CMK (cell line): ENCODE results near the gene ATP2A1.
"Not testable (repeated sequence)": the region's sequence is repeated elsewhere in the genome, so short reads cannot be mapped to it uniquely, and the experiment has no call there.

Source experiments
- DNase-seq: peaks from one replicate; pipeline ENCODE4 v3.0.0-alpha.2; 2010; ENCODE audit warnings: low read depth

Gene ATP2A1

DNA sequence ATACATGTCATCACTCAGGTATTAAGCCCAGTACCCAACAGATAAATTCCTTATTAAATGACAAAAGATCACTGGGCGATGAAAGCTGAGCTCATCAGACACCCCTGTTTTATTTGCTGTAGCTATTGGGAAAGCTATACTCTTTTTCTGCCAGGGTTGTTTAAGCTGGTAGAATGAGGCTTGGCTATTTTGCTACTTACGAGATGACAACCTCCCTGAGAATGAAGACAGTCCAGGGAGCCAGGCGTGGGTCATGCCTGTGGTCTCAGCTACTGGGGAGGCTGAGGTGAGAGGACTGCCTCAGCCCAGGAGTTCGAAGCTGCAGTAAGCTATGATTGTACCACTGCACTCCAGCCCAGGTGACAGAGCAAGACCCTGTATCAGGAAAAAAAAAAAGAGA, 19.0 kb upstream of the ATP2A1 start:
- DNase-seq: no peak

DNA sequence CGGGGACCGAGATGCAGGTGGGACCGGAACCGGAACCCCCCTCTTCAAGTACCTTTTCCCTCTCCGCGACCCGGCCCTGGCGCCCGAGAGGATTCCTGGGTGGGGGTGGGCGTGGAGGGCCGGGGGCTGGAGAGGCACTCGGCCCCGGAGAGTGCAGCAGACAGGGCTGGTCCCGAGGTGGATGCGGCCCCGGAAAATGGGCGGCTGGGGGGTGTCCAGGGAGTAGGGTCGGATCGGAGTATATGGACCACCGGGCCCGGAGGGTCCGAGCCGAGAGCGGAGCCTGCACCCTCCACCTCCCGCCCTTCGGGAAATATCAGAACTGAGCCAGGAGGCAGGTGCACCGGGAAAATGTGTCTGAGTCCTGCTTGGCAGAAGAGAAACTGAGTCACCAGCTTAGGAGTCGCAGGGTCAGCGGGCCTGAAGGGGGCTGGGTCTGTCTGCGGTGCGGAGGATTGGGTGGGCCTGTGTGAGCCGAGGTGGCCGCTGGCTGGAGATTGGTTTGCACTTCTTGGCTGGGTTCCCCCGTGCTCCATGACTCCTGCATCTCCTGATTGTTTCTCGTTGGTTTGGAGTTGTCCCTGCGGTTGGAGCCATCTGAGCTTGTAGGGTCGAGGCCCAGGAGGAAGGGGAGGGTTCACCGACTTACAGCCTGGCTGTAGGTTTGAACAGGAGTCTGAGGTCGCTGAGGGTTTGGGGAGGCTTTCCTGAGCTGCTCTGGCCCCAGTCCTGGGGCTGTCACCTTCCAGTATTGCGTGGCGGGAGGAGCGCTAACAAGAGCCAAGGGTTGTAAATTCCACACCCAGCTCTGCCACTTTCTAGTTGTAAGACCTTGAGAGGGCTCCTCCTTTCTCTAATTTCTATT, 14.1 kb upstream of the ATP2A1 start:
- DNase-seq: no peak

DNA sequence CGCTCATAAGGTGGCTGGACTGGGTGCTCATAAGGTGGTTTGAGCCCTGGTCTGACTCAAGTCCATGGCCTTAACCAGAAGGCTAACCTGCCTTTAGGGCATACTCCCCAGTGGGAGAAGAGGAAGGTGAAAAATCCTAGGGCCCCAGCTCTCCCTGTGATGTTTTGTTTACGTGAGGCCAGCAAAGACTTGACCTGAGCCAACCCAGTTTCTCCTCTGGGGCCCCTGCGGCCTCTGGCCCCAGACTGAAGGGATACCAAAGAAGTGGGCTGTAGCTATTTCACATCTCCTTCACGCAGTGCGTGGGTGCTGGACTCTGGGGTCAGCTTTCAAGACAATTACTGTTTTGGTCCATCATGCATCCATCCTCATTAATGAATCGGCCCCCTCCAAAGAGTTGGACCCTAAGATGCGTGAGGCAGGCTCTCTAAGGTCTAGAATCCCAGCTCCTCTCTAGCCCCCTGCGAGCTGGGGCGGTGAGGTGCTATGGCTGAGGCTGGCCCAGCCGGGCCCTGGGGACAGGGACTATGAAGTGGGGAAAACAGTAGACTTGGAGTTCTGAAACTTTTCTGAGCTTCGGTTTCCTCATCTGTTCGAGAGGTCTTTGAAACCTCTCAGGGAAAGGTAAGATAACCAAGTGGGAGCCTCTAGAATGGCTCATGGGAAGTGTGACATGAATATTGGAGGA, 13.1 kb upstream of the ATP2A1 start:
- DNase-seq: no peak

DNA sequence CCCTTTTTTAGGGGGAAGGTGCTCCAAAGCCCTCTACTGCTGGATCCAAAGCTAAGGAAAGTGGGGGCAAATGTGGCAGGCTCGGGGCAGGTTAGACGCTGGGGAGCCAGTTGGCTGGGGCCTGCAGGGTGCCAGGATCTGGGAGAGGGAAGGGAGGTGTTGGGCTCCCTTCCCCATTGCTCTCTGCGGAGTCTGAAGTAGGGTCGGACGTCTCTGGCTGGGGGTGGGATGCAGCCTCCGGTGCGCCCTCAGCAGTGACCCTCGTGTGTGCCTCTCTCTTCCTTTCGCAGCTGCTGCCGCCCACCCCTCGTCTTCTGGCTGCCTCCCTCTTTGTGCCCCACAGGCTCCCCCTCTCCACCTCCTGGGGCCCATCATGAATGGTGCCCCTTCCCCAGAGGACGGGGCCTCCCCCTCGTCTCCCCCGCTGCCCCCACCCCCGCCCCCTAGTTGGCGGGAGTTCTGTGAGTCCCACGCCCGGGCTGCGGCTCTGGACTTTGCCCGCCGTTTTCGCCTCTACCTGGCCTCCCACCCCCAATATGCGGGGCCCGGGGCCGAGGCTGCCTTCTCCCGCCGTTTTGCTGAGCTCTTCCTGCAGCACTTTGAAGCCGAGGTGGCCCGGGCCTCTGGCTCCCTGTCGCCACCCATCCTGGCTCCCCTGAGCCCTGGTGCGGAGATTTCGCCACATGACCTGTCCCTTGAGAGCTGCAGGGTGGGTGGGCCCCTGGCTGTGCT, 12.4 kb upstream of the ATP2A1 start:
- DNase-seq: no peak

DNA sequence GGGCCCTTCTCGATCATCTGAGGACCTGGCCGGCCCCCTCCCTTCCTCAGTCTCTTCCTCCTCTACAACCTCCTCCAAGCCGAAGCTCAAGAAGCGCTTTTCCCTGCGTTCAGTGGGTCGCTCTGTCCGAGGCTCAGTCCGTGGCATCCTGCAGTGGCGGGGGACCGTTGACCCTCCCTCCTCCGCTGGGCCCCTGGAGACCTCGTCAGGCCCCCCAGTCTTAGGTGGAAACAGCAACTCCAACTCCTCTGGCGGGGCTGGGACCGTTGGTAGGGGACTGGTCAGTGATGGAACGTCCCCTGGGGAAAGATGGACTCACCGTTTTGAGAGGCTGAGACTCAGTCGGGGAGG, 11.9 kb upstream of the ATP2A1 start:
- DNase-seq: no peak

DNA sequence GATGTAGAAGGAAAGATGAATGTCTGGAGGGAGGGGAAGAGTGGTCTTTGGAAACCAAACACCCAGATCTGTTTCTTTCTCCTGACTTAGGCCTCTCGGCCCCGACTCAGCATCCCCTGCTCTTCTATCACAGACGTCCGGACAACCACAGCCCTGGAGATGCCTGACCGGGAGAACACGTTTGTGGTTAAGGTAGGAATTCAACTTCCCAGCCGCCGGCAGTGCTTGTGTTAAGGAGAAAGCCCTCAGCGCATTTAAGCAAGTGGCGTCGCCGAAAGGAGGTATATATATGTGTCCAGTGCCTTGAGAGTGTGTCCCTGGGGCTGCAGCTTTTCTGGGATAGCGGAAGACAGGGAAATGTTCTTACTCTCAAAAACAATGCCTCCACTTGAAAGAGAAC, 11.0 kb upstream of the ATP2A1 start:
- no peak for DNase-seq

DNA sequence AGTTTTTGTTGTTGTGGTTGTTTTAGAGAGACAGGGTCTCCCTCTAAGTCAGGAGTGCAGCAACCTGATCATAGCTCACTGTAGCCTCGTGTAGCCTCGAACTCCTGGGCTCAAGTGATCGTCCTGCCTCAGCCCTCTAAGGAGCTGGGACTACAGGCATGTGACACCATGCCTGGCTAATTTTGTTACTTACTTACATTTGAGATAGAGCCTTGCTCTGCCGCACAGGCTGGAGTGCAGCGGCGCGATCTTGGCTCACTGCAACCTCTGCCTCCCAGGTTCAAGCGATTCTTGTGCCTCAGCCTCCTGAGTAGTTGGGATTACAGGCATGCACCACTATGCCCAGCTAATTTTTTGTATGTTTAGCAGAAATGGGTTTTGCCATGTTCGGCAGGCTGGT, 10.6 kb upstream of the ATP2A1 start:
- DNase-seq: not testable (repeated sequence)

DNA sequence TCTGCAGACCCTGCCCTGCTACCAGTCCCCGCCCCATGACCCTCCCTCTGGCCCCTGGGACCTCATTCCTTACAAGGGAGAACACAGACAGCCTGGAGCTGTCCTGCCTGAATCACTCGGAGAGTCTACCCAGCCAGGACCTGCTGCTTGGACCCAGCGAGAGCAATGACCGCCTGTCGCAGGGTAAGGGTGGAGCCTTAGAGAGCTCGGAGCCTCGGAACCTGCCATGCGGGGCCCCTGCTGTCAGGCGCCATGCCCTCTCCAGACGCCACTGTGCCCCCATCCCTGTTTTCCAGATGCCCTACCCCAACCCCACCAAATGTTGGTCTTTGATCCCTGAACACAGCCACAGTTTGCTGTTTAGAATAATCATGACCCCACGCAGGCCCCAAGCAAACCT, 9.1 kb upstream of the ATP2A1 start:
- DNase-seq: no peak

DNA sequence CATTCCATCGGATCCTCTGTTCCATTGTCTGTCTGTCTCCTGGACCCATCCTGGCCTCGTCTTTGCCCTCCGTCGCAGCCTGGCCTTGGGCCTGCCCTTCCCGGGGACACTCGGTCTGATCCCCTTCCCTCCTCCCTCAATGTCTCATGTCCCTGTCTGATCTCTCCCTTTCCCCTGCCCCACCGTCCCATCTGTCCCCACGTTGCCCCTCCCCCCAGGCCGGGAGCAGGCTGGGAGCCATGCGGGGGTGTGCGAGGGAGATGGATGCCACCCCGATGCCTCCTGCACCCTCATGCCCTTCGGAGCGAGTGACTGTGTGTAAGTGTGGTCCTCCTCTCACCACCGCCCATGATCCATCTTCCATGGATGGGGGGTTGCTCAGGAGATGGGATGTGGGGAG, 5.3 kb upstream of the ATP2A1 start:
- DNase-seq: no peak

DNA sequence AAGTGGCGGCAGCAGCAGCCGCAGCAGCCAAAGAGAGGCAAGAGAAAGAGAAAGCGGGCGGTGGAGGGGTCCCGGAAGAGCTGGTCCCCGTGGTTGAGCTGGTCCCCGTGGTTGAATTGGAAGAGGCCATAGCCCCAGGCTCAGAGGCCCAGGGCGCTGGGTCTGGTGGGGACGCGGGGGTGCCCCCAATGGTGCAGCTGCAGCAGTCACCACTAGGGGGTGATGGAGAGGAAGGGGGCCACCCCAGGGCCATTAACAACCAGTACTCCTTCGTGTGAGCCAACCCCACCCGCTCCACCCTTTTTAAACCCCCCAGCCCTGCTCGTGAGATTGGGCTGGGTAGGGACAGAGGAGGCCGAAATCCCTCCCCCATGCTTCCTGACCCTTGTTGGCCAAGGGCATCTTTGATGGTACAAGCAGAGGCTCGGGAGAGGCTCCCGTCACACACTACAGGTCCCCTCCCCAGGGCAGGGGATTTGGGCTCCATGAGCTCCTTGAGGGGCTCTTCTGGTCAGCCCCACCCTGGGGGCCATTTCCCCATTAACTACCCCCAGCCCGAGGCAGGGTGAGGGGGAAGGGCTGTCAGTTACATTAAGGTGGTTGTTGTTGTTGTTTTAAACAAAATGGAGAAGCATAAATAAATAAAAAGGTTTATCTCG, 4.6 kb upstream of the ATP2A1 start:
- DNase-seq: no peak

DNA sequence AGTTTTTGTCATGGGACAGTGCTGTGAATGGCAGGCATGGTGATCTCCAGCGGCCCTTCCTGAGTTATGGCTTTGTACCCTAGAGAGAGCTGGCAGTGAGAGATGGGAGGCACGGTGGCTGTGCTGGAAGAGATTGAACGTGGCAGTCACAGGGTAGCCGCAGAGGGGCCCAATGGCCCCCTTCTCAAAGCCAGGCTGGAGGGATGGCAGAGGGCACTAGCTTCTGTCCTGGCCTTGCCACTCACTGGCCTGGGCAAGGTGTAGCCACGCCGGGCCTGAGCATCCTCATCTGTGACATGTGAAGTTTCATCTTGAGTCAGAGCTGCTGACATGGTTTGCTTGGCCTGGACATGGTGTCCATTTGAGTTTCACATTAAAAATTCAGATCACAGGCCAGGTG, 3.9 kb upstream of the ATP2A1 start:
- no peak for DNase-seq

DNA sequence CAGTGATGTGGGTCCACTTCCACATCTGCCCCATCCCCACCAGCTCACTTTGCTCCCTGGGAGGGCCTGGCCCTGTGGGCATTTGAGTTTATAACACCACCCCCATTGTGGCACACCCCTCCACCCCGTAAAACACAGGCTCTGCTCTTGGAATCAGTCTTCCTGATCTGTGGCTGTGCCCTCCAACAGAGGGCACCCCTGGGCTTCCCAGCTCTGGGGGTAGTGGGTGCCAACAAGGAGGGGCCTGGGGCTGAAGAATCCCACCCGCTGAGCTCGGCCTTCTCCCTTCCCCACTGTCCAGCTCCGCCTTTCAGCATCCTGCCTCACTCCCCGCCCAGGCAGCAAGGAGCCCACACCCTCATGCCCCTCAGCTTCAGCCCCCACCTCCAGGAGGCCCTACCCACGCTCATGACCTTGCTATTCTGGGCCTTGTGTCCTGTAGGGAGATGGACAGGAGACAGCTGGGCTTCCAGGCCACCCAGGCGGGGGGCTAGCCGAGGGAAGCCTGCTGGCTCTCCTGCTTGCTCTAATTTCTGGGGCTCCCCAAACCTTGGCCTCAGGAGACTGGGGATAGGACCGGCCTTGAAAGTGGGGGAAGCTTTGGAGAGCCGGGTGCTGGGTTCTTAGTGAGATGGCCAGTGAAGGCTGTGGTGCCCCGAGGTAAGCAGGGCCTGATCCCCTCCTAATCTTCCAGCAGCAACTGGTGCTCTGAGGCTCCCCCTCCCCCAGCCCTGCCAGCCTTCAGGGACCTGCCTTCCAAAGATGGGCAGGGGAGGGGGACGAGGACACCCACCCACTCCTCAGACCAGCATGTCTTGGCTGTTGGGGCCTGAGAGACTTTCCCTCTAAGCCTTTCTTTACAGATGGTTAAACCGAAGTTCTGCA, 2.9 kb upstream of the ATP2A1 start:
- DNase-seq: no peak

DNA sequence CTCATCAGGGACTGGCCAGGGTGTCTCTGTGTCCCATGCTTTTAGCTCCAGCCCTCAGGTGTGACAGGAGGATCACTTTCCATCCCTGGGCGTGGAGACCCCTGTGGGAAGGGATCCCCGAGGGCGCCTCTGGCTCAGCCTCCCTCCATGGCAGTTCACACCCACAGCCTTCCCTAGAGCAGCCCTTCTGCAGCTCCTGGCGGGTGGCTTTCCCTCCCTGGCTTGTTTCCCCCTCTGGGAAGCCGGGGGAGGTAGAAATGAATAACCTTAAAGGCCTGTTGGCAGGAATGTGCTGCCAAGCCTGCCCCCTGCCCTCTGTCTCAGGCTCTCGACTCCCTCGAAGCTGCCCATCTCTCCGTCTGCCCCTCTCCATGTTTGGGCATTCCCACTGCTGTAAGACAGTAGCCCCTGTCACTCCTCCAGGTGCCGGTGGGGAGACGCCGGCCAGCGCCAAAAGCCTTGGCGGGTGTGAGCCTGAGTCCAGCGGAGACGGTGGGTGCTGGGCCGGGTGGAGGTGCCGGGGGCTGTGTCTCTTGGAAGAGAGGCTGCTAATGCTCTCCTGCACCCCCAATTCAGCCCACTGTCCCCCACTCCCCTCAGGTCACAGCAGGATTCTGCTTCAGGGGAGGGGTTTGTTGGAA, 2.1 kb upstream of the ATP2A1 start:
- no peak for DNase-seq

DNA sequence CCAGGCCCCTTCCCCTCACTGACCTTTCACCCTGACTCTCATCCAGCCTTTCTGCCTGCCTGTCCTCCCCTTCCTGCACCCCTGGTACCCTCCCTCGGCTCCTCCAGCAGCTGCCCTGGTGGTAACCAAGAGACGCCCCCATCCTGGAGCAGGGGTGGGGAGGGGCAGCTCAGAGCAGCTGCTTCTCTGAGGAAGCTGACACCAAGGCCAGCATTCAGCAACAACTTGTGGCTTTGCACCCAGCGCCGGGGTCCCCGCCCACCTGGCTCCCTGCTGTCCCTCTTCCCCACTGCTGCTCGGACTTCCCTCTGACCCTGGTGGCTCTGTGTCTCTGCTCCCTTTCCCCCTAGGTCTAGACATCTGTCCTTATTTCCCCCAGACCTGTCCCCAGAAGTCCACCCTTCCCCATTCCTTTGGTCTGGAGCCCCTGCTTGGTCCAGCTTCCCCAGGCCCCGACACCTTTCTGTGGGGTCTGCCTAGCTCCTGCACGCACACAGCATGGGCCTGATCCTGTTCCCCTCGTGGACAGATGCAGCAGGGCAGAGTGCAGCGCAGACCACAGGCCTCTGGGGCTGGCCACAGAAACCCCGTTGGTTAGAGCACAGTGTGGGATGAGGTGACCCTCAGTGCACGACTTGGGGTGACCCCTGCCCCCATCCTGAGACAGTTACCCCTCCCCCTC, 1.2 kb upstream of the ATP2A1 start:
- DNase-seq: no peak

DNA sequence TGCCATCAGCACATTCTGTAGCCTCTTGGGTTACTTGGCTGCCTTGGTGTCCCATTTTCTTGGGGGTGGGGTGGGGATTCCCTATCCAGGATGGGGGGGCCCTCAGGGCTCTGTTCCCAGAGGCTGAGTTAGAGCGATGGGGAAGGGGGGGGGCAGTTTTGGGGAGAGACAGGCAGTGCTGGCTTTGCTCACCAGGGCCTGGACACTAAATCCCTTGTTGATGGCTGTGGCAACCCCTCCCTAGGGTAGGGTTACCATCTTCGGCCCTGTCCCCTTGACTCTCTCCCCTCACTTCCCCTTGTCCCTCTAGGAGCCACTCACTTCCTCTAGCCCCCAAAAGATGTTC, 660 bp upstream of the ATP2A1 start:
- no peak for DNase-seq

DNA sequence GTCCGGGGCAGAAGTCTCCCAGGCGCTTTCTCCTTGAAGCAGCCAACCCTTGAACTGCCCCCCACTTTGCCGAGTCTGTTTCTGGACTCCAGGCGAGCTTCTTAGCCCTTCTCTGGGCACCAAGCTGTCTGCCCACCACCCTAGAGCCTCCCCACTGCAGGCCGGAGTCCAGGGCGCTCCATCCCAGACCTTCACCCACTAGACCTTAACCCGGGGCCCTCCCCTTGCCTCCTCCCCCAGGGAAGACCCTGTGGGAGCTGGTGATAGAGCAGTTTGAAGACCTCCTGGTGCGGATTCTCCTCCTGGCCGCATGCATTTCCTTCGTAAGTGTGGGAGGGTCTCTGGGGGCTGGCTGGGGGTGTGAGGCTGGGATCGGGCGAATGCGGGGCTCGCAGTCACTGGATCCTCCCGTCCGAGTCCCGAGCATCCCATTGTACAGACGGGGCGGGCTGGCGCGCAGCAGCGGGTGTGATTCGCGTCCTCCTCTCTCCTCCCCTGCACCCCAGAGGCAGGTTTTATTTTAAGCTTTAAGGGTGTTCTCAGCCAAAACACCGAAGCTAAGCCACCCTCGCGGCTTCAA, 1.1 kb downstream of the ATP2A1 start:
- no peak for DNase-seq

DNA sequence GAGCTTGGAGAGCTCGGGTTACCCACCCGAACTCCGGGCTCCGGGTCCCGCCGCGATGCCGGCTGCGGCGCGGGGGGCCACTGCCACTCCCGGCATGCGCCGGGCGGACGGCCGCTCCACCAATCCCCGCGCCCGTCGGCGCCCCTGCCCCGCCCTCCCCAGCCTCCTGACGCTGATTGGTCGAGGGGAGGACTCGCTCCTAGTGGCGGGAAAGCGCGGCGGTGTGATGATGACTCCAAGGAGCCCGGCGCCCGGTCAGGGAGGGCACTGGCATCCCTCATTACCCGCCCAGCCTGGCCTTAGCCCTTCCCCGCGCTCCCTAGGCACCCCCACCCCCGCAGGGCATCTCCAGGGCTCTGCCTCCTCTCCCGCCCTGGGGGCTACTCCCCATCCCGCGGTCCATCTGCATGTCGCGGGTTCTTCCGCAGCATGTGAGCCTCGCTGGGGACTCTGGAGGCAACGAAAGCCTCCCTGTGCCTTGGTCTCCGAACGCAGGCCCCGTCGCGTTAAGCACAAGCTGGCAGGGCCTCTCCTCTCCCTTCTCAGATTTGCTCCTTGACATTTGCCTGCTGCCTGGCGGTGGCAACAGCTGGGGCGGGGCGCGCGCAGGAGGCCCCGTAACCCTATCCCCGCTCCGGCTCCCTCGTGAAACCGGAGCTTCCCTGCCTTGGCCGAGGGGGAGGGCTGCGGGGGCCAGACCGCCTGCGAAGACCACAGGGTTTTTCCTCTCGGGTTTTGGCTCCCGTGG, 1.7 kb downstream of the ATP2A1 start:
- peak; percentile 70 for DNase-seq

DNA sequence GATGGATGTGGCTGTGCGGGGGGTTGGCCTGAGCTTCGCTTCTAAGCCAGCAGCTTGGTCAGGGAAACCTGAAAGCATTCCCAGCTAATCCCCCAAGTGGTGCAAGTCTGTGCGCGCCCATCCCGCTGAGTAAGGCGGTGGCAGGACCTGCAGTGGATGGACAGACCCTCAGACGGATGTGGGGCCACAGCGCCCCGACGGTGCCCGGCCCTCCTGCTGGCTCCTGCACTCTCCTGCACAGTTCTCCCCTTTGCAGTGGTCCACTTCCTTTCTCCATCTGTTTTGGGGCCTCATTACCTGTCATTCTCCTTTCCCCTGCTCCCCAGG, 2.3 kb downstream of the ATP2A1 start:
- DNase-seq: no peak

DNA sequence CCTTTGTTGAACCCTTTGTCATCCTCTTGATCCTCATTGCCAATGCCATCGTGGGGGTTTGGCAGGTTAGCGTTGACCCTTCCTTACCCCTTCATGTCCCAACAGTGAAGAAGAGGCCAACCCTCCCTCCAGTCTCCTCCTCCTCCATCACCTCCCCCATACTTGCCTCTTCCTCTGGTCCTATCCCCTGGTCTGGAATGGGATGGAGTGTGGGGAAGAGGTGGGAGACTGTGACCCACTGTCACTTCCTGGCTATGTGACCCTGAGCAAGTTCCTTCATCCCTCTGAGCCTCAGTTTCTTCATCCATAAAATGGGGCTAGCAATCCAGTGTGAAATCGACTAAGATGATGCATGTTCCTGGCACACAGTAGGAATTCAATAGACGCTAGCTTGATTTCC, 2.7 kb downstream of the ATP2A1 start:
- DNase-seq: no peak

DNA sequence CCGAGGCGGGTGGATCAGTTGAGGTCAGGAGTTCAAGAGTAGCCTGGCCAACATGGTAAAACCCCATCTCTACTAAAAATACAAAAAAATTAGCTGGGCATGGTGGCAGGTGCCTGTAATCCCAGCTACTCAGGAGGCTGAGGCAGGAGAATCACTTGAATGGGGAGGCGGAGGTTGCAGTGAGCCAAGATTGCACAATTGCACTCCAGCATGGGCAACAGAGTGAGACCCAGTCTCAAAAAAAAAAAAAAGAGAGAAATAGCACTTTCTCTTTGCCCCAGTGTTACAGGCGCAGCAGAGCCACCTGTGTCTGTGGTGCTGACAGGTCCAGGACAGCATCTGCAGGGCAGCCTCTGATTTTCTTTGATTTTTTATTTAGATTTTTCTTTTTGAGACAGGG, 3.3 kb downstream of the ATP2A1 start:
- DNase-seq: not testable (repeated sequence)
